HG02884 (cell line): Measurements from ENCODE around the gene SMU1.

Experiments used
- ATAC-seq: cut with Tn5 transposase; IDR thresholded peaks from one replicate; pipeline ENCODE4 v1.9.1; 2021; ENCODE audit warnings: mild to moderate bottlenecking, moderate library complexity; ENCODE audit not compliant: unreplicated experiment

SMU1 gene

DNA sequence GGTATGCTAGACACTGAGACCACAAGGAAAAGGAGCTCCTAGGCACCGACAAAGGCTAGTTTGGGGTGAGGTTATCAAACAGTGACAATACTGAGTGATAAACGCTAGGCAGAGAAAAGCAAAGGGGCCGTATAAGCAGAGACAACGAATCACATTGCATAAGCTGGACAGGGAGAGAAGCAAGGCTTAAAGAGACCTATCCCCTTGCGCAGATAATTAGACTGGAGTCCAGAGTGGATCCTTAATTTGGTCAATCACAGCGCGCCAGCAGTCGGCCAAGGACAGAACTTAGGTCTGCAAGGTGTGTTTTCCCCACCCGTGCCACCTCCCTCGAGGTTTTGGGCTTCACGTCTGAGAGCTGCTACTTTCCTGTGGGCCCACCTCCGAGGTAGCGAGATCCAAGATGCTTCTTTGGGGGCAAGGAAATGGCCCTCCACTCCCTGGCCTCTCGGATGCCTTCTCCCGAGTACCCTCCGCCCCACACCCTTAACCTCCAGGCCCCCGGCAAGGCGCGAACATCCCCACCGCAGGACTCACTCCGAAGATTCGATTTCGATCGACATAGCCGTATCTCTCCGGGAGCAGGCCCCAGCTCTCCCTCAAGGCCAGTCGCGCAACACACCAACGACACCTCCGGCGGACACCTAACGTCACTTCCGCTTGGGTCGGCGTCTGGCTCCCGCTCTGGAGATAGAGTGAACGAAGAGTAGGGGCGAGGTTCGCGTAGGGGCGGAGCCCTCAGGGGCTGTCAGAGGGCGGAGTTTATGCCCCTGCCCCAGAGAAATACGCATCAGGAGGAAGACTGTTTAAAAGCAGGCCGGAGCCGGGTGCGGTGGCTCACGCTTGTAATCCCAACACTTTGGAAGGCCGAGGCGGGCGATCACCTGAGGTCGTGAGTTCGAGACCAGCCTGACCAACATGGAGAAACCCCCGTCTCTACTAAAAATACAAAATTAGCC is at the start of gene SMU1:
TSS of gene SMU1 (minus strand) at position 629 of the 959 bp plus-strand sequence. CDS start at position 563, 66 bp downstream.
- peak; percentile 98 for ATAC-seq

- ATAC-seq = no peak
Observed at GRCh38 chr9:33125461-33125860, 49.0 kb upstream of the SMU1 start.

- ATAC-seq = peak; percentile 57
Observed at GRCh38 chr9:33124751-33125381, 48.4 kb upstream of the SMU1 start.

DNA sequence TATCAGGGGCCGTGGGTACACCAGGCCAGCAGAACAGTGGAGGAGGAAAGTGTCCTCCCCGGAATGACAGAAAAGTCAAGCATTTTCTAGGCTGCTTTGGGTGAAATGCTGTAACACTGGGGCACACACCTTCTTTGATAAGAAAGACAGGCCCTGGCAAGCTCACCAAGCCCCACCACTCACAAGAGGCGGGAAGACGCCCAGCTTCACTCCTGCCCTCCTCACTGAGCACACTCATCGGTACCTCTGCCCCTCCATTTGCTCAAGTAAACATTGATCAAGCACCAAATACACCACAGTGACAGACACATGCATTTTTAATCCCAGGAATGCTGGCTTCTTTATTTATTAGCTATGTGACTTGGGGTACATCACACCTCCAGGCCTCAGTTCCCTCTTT is 47.6 kb upstream of the SMU1 start:
- no peak for ATAC-seq

- no peak for ATAC-seq
Observed at GRCh38 chr9:33123407-33124031, 47.0 kb upstream of the SMU1 start.

- no peak for ATAC-seq
Observed at GRCh38 chr9:33120620-33121019, 44.1 kb upstream of the SMU1 start.

GRCh38 chr9:33117796-33118195 is 41.3 kb upstream of the SMU1 start:
- no peak for ATAC-seq

GRCh38 chr9:33117306-33117705 is 40.8 kb upstream of the SMU1 start:
- no peak for ATAC-seq

GRCh38 chr9:33116860-33117259 is 40.4 kb upstream of the SMU1 start:
- ATAC-seq = peak; percentile 55

- ATAC-seq = no peak
Observed at GRCh38 chr9:33114746-33115145, 38.3 kb upstream of the SMU1 start.

DNA sequence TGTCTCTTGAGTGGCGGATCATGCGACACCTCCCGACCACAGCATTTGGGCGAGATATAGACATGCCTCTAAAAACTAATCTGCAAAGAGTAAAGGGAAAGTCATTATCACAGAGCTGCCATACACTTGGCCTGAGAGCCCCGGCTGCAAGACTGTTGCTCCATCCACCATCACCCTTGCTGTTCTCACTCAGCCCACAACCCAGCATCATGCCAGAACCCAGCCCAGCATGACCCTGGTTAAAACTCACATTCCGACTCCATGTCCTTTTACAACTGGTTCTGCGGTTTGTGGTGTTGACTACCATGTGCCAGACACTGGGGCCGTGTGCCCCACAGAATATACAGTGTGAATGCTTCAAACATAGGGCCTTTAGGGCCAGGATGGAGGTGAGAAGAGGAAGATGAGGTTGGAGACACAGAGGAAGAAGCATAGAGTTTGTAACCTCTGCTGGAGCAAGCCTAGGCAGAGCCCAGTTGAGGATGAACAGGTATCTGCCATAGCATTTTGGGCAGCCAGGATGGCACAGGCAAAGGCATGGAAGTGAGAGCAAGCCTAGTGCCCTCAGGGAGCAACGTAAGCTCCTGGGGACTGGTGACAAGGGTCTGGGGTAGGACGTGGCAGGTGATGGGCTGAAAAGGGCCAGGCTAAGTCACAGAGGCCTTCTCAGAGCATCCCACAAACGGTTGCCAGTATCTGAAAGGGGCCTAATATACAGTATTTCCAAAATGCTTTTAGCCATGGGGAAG is 37.5 kb upstream of the SMU1 start:
- ATAC-seq = no peak

DNA sequence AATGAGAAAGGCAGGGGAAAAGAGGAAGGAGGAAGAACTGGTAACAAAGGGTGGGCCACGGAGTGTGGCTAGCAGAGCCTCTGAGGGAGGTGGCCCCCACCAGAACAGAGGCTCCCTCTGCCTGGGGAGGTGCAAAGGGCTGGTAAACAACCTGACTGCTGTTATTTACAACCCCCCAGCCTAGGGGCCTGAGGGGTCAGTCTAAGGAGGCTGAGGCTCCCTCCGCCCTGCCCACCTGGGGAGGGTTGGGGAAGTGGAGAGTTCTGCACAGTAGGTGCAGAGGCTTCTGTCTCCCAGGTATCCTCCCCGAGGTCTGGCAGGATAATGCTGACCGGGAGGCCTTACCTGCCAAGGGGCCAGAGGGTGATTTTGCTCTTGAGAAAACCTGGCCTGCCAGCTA is 35.6 kb upstream of the SMU1 start:
- no peak for ATAC-seq

DNA sequence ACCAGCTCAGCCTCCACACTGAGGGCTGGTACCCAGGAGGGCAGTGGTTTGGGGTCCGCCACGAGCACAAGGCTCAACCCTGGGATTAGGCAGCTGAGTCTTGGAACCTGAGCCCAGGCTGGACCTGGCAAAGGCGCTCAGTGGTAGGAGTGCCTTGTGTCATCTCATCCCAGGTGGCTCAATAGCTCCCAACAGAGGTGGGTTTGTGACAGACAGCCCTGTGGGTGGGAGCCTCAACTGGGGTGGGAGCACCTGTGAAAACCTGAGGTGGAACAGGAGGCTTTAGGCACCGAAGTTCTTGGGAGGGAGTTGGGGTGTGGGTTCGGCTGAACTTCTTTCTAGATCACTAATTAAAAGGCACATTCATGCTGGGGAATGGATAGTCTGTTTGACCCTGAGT is 35.2 kb upstream of the SMU1 start:
- no peak for ATAC-seq

DNA sequence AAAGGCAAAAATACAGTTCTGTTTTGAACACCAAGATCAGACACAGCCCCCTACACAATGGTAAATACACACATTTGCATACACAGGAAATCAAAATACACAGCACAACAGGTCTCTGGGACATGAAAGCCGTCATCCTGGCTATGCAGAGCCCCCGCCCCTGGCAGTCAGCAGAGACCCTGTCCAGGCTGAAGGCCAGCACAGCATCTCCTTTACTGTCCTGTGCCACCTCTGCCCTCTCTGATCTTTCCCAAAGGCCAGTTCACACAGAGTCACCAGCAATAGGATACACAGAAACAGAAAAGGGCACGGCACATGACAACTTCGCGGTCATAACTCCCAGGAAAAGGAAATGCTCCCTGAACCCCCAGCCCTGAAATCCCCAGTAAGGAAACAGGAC is 34.2 kb upstream of the SMU1 start:
- no peak for ATAC-seq

DNA sequence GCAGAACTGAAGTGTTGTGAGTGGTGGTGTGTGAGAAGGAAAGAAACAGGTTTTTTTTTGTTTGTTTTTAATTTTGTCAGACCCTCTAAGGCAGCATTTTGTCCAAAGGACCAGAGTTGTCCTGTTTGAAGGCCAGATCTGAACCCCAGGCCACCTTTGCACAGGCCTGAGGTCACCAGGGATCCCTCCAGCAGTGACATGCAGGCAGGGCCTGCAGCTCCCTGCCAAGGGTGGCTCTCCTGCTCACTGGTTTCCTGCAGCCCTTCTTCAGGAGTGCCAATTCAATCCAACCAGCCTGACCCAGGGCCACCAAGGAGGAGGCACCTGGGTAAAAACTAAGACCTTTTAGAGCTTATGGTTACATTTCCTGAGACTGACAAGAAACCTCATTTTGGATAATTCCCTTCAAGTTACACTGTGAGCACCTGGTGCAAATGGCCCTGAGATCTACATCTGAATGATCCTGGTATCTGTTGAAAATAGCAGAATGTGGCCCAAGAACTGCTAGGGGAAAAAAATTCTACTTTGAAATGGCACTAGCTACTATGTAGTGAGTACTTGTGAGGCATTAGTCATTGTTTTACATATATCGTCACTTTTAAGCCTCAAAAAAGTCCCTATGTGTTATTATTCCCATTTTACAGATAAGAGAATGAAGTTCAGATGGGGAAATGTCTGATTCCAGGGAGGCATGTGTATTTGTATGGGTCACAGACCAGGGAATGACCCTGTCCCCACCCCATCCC is 33.5 kb upstream of the SMU1 start:
- ATAC-seq = no peak

- ATAC-seq = no peak
Observed at GRCh38 chr9:33109097-33109496, 32.6 kb upstream of the SMU1 start.

- no peak for ATAC-seq
Observed at GRCh38 chr9:33108472-33108871, 32.0 kb upstream of the SMU1 start.

DNA sequence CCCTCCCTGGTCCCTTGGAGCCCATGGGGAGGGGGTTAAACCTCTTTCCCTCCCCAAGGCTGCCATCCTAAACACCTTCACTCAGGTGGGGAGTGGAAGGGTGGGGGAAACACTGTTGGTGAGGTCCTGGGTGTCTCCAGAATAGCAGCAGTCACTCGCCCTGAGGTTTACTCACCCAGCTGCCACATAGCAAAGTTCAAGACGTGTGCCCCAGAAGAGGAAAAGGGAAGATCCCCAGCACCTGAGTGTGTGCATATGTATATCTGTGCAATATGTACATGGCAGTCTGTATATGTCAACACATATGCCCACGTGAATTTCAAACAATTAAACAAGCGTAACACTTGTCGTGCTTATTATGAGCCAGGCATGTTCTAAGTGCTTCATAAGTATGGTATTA is 31.3 kb upstream of the SMU1 start:
- ATAC-seq = no peak

- no peak for ATAC-seq
Observed at GRCh38 chr9:33106827-33107621, 30.6 kb upstream of the SMU1 start.

- no peak for ATAC-seq
Observed at GRCh38 chr9:33106372-33106771, 29.9 kb upstream of the SMU1 start.
